ENCODE measurements around the gene CALML3. TPM values are rescaled to one million over a fixed set of nuclear protein-coding genes. Genes with fewer than 3 reads are reported as not detected.

The CALML3 gene
- polyA plus RNA-seq, 1 donor from 2014 or later = not detected

DNA sequence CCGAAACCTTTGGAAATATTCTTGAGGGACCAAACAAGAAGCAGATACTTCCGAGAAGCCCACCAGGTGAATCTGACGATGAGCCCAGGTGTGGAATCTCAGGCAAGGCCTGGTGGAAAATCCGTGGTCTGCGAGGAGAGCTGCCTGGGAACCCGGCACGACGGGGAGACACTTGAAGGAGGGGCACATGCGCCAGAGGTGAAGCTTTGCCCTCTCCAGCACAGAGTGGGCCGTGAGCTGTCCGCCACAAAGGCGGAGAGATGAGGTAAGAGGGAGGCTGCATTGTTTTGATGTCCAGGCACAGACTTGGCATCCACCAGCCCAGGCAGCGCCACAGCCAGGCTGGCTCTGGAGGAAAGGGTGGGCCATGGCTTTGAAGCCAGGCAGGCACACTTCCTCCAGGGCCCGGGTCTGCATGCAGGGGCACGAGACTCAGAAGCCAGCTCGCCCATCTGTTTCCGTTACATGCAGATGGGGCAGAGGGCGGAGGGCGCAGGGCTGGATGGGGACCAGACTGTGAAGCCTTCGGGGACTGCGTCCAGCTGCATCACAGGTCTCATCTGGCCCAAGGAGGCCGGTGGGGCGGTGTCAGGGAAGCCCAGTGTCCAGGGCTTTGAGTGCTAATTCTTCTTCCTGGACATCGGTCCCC lies 45.4 kb downstream of the CALML3 start:
- no peaks in the 10 kb centered on the region for H3F3A ChIP-seq (ENCODE audit: insufficient read depth, low read length, poor library complexity, severe bottlenecking)
- no peak overlapping the region for H3K4me2 ChIP-seq (ENCODE audit: low read length)
- H3K9ac ChIP-seq (ENCODE audit: low read length) = no peak overlapping the region
- H2AFZ ChIP-seq (ENCODE audit: low read depth, low read length) = no peak overlapping the region
- no peak overlapping the region for H3K4me3 ChIP-seq (ENCODE audit: low read length)
- no peaks in the 10 kb centered on the region for H3K9me2 ChIP-seq (ENCODE audit: insufficient read depth, low read length)
- no peaks in the 10 kb centered on the region for H3K27me3 ChIP-seq (ENCODE audit: insufficient read depth, low read depth, low read length)
- H3K79me2 ChIP-seq (replicated peaks; ENCODE audit: insufficient read depth, low read length) = no peaks in the 10 kb centered on the region
- H3K36me3 ChIP-seq (ENCODE audit: insufficient read depth, low read length) = no peaks in the 10 kb centered on the region
- no peak overlapping the region for H3K27ac ChIP-seq (ENCODE audit: low read length)
- no peaks in the 10 kb centered on the region for H3K9me3 ChIP-seq (ENCODE audit: low read length)
- TF ChIP-seq TAF1 (IDR thresholded peaks at IDR 0.05; ENCODE audit: low read depth) = no peak
- no peak for TF ChIP-seq SMC3 (conservative IDR thresholded peaks at IDR 0.05; ENCODE audit: poor library complexity)
- no peak for TF ChIP-seq POLR2AphosphoS5 (IDR thresholded peaks at IDR 0.05)
- TF ChIP-seq MXI1 (conservative IDR thresholded peaks at IDR 0.05; ENCODE audit: poor library complexity, severe bottlenecking) = no peak
- TF ChIP-seq, protein P1, sequence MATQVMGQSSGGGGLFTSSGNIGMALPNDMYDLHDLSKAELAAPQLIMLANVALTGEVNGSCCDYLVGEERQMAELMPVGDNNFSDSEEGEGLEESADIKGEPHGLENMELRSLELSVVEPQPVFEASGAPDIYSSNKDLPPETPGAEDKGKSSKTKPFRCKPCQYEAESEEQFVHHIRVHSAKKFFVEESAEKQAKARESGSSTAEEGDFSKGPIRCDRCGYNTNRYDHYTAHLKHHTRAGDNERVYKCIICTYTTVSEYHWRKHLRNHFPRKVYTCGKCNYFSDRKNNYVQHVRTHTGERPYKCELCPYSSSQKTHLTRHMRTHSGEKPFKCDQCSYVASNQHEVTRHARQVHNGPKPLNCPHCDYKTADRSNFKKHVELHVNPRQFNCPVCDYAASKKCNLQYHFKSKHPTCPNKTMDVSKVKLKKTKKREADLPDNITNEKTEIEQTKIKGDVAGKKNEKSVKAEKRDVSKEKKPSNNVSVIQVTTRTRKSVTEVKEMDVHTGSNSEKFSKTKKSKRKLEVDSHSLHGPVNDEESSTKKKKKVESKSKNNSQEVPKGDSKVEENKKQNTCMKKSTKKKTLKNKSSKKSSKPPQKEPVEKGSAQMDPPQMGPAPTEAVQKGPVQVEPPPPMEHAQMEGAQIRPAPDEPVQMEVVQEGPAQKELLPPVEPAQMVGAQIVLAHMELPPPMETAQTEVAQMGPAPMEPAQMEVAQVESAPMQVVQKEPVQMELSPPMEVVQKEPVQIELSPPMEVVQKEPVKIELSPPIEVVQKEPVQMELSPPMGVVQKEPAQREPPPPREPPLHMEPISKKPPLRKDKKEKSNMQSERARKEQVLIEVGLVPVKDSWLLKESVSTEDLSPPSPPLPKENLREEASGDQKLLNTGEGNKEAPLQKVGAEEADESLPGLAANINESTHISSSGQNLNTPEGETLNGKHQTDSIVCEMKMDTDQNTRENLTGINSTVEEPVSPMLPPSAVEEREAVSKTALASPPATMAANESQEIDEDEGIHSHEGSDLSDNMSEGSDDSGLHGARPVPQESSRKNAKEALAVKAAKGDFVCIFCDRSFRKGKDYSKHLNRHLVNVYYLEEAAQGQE (IDR thresholded peaks at IDR 0.05; ENCODE audit: borderline replicate concordance) = no peak
- TF ChIP-seq, protein P2, sequence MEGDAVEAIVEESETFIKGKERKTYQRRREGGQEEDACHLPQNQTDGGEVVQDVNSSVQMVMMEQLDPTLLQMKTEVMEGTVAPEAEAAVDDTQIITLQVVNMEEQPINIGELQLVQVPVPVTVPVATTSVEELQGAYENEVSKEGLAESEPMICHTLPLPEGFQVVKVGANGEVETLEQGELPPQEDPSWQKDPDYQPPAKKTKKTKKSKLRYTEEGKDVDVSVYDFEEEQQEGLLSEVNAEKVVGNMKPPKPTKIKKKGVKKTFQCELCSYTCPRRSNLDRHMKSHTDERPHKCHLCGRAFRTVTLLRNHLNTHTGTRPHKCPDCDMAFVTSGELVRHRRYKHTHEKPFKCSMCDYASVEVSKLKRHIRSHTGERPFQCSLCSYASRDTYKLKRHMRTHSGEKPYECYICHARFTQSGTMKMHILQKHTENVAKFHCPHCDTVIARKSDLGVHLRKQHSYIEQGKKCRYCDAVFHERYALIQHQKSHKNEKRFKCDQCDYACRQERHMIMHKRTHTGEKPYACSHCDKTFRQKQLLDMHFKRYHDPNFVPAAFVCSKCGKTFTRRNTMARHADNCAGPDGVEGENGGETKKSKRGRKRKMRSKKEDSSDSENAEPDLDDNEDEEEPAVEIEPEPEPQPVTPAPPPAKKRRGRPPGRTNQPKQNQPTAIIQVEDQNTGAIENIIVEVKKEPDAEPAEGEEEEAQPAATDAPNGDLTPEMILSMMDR (IDR thresholded peaks at IDR 0.05; ENCODE audit: poor library complexity, severe bottlenecking) = no peak
- TF ChIP-seq EZH2 (IDR thresholded peaks at IDR 0.05; ENCODE audit: borderline replicate concordance, insufficient read depth, low read length, poor library complexity, severe bottlenecking) = no peak
- TF ChIP-seq EP300 (conservative IDR thresholded peaks at IDR 0.05; ENCODE audit: poor library complexity, severe bottlenecking) = no peak
- no peak for TF ChIP-seq RAD21 (conservative IDR thresholded peaks at IDR 0.05)
- no peaks in the 10 kb centered on the region for H4K20me1 ChIP-seq (ENCODE audit: insufficient read depth)

DNA sequence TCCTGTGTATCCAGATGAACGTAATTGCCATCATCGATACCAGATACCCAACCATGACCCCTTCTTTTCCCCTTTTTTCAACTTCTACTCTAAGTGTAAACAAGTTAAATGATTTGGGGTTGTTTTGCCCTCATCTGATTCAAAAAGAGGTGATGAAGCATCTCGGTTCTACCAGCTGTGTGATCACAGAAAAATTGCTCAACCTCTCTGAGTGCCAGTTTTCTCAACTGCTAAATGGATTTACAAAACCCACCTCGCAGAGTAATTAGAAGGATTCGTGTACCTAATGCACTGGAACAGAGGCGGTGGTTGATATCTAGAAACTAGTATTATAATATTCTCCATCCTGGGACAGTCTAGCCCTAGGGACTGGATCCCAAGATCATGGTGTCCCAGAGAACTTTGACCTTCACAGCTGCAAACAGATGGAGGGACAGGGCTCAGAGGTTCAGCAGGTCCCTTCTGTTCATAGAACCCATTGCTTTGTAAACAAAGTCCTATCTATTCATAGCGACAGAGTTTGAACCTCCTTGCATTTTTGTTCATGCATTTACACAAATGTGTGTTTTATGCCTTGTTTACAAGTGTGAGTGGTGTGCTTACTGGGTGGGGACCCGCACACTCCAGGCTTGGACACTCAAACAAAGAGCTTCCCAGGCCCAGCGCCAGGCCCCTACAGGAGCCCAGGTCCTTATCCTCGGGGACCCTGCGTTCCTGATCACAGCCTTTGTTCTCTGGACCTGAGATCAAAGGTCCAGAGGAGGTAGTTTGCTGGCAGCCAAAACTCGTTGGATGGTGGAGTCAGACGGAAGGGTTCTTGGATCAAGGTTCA lies 46.4 kb downstream of the CALML3 start:
- Histone ChIP-seq H3K36me3 (ENCODE audit: insufficient read depth, low read length) (no peaks in the 10 kb centered on the region), H3K9me2 (ENCODE audit: insufficient read depth, low read length) (no peaks in the 10 kb centered on the region), H3K9me3 (ENCODE audit: low read length) (no peaks in the 10 kb centered on the region), H3K4me3 (ENCODE audit: low read length) (no peak overlapping the region), H3K4me2 (ENCODE audit: low read length) (no peak overlapping the region), H3K27me3 (ENCODE audit: insufficient read depth, low read depth, low read length) (no peaks in the 10 kb centered on the region), H3K9ac (ENCODE audit: low read length) (no peak overlapping the region), H3K27ac (ENCODE audit: low read length) (no peak overlapping the region), H2AFZ (ENCODE audit: low read depth, low read length) (no peak overlapping the region), H4K20me1 (ENCODE audit: insufficient read depth) (no peaks in the 10 kb centered on the region), H3K79me2 (replicated peaks; ENCODE audit: insufficient read depth, low read length) (no peaks in the 10 kb centered on the region), H3F3A (ENCODE audit: insufficient read depth, low read length, poor library complexity, severe bottlenecking) (no peaks in the 10 kb centered on the region)
- TF ChIP-seq RAD21 (conservative IDR thresholded peaks at IDR 0.05) (no peak), MXI1 (conservative IDR thresholded peaks at IDR 0.05; ENCODE audit: poor library complexity, severe bottlenecking) (no peak), SMC3 (conservative IDR thresholded peaks at IDR 0.05; ENCODE audit: poor library complexity) (no peak), TAF1 (IDR thresholded peaks at IDR 0.05; ENCODE audit: low read depth) (no peak), POLR2AphosphoS5 (IDR thresholded peaks at IDR 0.05) (no peak), EZH2 (IDR thresholded peaks at IDR 0.05; ENCODE audit: borderline replicate concordance, insufficient read depth, low read length, poor library complexity, severe bottlenecking) (no peak), EP300 (conservative IDR thresholded peaks at IDR 0.05; ENCODE audit: poor library complexity, severe bottlenecking) (no peak)
- TF ChIP-seq, protein P1 (IDR thresholded peaks at IDR 0.05; ENCODE audit: borderline replicate concordance) = no peak
- TF ChIP-seq, protein P2 (IDR thresholded peaks at IDR 0.05; ENCODE audit: poor library complexity, severe bottlenecking) = no peak

All from neural cell (in vitro differentiated cells).